ENCODE measurements around the gene SH3BGR. TPM values are rescaled to one million over a fixed set of nuclear protein-coding genes. Genes with fewer than 3 reads are reported as not detected.

The SH3BGR gene
- total and polyA plus RNA-seq, 2 of the 8 experiments (the other 6 are each of a cell fraction or from before 2014, with no cell fraction given), result 2.1 to 5.9 TPM

DNA sequence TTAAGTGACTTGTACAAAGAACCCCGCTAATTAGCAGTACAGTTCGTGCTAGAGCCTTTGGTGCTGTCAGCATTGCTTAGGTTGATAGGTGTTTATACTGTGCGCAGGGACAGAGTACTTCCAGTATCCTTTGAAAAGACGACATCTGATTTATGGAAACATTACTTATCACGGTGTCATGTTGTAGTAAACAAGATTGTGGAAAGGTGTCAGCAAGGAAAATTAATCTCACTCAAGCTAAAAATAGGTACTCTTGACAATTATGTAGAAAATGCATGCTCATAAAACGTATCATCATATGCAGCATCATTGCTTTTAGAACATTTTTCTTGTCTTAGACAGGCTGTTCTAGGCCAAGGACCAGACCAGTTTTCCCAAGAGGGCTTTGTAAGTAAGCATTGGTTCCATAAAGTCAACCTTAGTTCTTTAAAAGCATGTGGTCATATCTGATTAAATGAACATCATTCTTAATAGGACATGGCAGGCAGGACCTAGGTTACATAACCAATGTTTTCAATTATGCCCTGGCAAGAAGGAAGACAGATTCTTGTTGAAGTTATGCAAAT lies 33.0 kb downstream of the SH3BGR start (continued):
- TF ChIP-seq CTCF (IDR thresholded peaks at IDR 0.05; ENCODE audit: control extremely low read depth in 1 of 3, insufficient read depth in 1 of 3, low read depth in 1 of 3, low read length in 3 of 3) (no peak), RXRA (IDR thresholded peaks at IDR 0.05; ENCODE audit: insufficient read depth, low read depth, low read length) (no peak), RAD21 (IDR thresholded peaks at IDR 0.05 in 1 of 2, conservative IDR thresholded peaks at IDR 0.05 in 1 of 2; ENCODE audit: low read depth in 2 of 2, low read length in 2 of 2) (no peak)
